GM21619 (cell line): ENCODE data around the gene TGFBRAP1.

ENCODE experiments used
- ATAC-seq: cut with Tn5 transposase; IDR thresholded peaks from one replicate; pipeline ENCODE4 v1.9.1; 2021; ENCODE audit not compliant: unreplicated experiment

The TGFBRAP1 gene

GRCh38 chr2:105329561-105330495 is at the start of gene TGFBRAP1:
TGFBRAP1 (minus strand) TSS chr2:105329735; CDS start chr2:105308301, 21,434 bp downstream.
- ATAC-seq = peak; percentile 69

- no peak for ATAC-seq
Measured at GRCh38 chr2:105378921-105379383, 49.4 kb upstream of the TGFBRAP1 start.

GRCh38 chr2:105378276-105378840 is 48.8 kb upstream of the TGFBRAP1 start:
- ATAC-seq = no peak

GRCh38 chr2:105377871-105378270 is 48.3 kb upstream of the TGFBRAP1 start:
- no peak for ATAC-seq

- no peak for ATAC-seq
Measured at GRCh38 chr2:105376789-105377240, 47.3 kb upstream of the TGFBRAP1 start.

GRCh38 chr2:105376010-105376409 is 46.5 kb upstream of the TGFBRAP1 start:
- ATAC-seq = no peak

GRCh38 chr2:105375001-105375561 is 45.5 kb upstream of the TGFBRAP1 start:
- no peak for ATAC-seq

- peak; percentile 83 for ATAC-seq
Measured at GRCh38 chr2:105373895-105374401, 44.4 kb upstream of the TGFBRAP1 start.

- ATAC-seq = peak; percentile 8
Measured at GRCh38 chr2:105373344-105373781, 43.8 kb upstream of the TGFBRAP1 start.

- no peak for ATAC-seq
Measured at GRCh38 chr2:105371810-105372209, 42.3 kb upstream of the TGFBRAP1 start.

GRCh38 chr2:105371156-105371555 is 41.6 kb upstream of the TGFBRAP1 start:
- ATAC-seq = no peak

- peak; percentile 88 for ATAC-seq
Measured at GRCh38 chr2:105369777-105370690, 40.5 kb upstream of the TGFBRAP1 start.

GRCh38 chr2:105368759-105369408 is 39.3 kb upstream of the TGFBRAP1 start:
- ATAC-seq = no peak

GRCh38 chr2:105365206-105365605 is 35.7 kb upstream of the TGFBRAP1 start:
- ATAC-seq = no peak

GRCh38 chr2:105364436-105365139 is 35.1 kb upstream of the TGFBRAP1 start:
- no peak for ATAC-seq

GRCh38 chr2:105362862-105363591 is 33.5 kb upstream of the TGFBRAP1 start:
- no peak for ATAC-seq

GRCh38 chr2:105361102-105361889 is 31.8 kb upstream of the TGFBRAP1 start:
- ATAC-seq = no peak

- no peak for ATAC-seq
Measured at GRCh38 chr2:105358593-105358992, 29.1 kb upstream of the TGFBRAP1 start.
